C1 segment of cervical spinal cord (tissue), 14 donors: ENCODE data around the gene TTC39B.

ENCODE experiments used
- DNase-seq, 14 donors: peaks; one replicate each; lab custom pipeline; 2025; lab: John Stamatoyannopoulos, UW

The TTC39B gene

GRCh38 chr9:15227491-15227890 lies 79.5 kb downstream of the TTC39B start:
- peak in 1 of 14 donors; percentile 27 for DNase-seq

GRCh38 chr9:15225564-15226126 lies 81.4 kb downstream of the TTC39B start:
- DNase-seq: no peak

- DNase-seq: no peak
Observed at GRCh38 chr9:15222313-15222712, 84.7 kb downstream of the TTC39B start.

GRCh38 chr9:15221746-15222145 lies 85.3 kb downstream of the TTC39B start:
- no peak for DNase-seq

- no peak for DNase-seq
Observed at GRCh38 chr9:15220658-15221318, 86.2 kb downstream of the TTC39B start.

GRCh38 chr9:15219546-15219945 lies 87.5 kb downstream of the TTC39B start:
- DNase-seq: no peak

- no peak for DNase-seq
Observed at GRCh38 chr9:15218994-15219393, 88.0 kb downstream of the TTC39B start.

- DNase-seq: peak in 1 of 14 donors; percentile 28
Observed at GRCh38 chr9:15213249-15213648, 93.8 kb downstream of the TTC39B start.

GRCh38 chr9:15211815-15212495 lies 95.1 kb downstream of the TTC39B start:
- DNase-seq: no peak

GRCh38 chr9:15211160-15211814 lies 95.7 kb downstream of the TTC39B start:
- peak in 7 of 14 donors; percentile 7 to 72 (median 22) for DNase-seq

GRCh38 chr9:15206903-15207696 lies 99.9 kb downstream of the TTC39B start:
- DNase-seq: no peak

- DNase-seq: no peak
Observed at GRCh38 chr9:15205632-15206420, 101.2 kb downstream of the TTC39B start.

GRCh38 chr9:15203581-15203980 lies 103.4 kb downstream of the TTC39B start:
- no peak for DNase-seq

- no peak for DNase-seq
Observed at GRCh38 chr9:15200111-15200510, 106.9 kb downstream of the TTC39B start.

GRCh38 chr9:15192856-15193255 lies 114.2 kb downstream of the TTC39B start:
- peak in 1 of 14 donors; percentile 76 for DNase-seq

- no peak for DNase-seq
Observed at GRCh38 chr9:15191378-15191777, 115.6 kb downstream of the TTC39B start.

- no peak for DNase-seq
Observed at GRCh38 chr9:15189481-15189880, 117.5 kb downstream of the TTC39B start.

GRCh38 chr9:15187589-15187988 lies 119.4 kb downstream of the TTC39B start:
- DNase-seq: no peak

GRCh38 chr9:15182730-15183129 lies 124.3 kb downstream of the TTC39B start:
- no peak for DNase-seq

GRCh38 chr9:15182101-15182551 lies 124.9 kb downstream of the TTC39B start:
- peak in 1 of 14 donors; percentile 36 for DNase-seq

- DNase-seq: no peak
Observed at GRCh38 chr9:15180124-15180523, 126.9 kb downstream of the TTC39B start.
